GM23338 (cell line): Measurements from ENCODE around the gene UNC5B. TPM values are rescaled to one million over a fixed set of nuclear protein-coding genes. Genes with fewer than 3 reads are reported as not detected.

Source experiments
- ATAC-seq: fragments of 200-7000 bp; cut with Tn5 transposase; 3 replicates; pipeline ENCODE4 v1.9.1; 2020
- DNase-seq: peaks from one replicate; pipeline ENCODE4 v3.0.0-alpha.2; 2015; ENCODE audit warnings: low spot score
- H2AFZ ChIP-seq: fragments of 200-600 bp; sonication (generic); 2 replicates; pipeline ENCODE4 v1.8.0; 2016; ENCODE audit warnings: antibody characterized with exemption, mild to moderate bottlenecking, moderate library complexity
- H3F3A ChIP-seq: fragments of 200-600 bp; sonication (generic); replicated peaks from 2 replicates; pipeline ENCODE4 v1.8.0; 2017; ENCODE audit warnings: antibody characterized with exemption, mixed run types, low read depth
- H3K27ac ChIP-seq: fragments of 200-600 bp; sonication (generic); 2 replicates; pipeline ENCODE4 v1.6.1; 2016; ENCODE audit warnings: low read depth
- H3K27me3 ChIP-seq: fragments of 200-600 bp; sonication (generic); 2 replicates; pipeline ENCODE4 v1.8.0; 2016; ENCODE audit warnings: mild to moderate bottlenecking, mixed run types, moderate library complexity; ENCODE audit not compliant: insufficient read depth
- H3K36me3 ChIP-seq: fragments of 200-600 bp; sonication (generic); 2 replicates; pipeline ENCODE4 v1.8.0; 2016; ENCODE audit warnings: mild to moderate bottlenecking; ENCODE audit not compliant: insufficient read depth
- H3K4me1 ChIP-seq: fragments of 200-600 bp; sonication (generic); 2 replicates; pipeline ENCODE4 v1.8.0; 2016; ENCODE audit warnings: mild to moderate bottlenecking, moderate library complexity; ENCODE audit not compliant: insufficient read depth
- H3K4me2 ChIP-seq: fragments of 200-600 bp; sonication (generic); 2 replicates; pipeline ENCODE4 v1.7.1; 2017; ENCODE audit warnings: mixed run types
- H3K4me3 ChIP-seq: fragments of 200-600 bp; sonication (generic); 2 replicates; pipeline ENCODE4 v1.6.1; 2016; ENCODE audit warnings: mixed run types
- H3K79me2 ChIP-seq: fragments of 200-600 bp; sonication (generic); replicated peaks from 2 replicates; pipeline ENCODE4 v1.8.0; 2017; ENCODE audit warnings: mild to moderate bottlenecking; ENCODE audit not compliant: insufficient read depth
- H3K9me2 ChIP-seq: fragments of 200-600 bp; sonication (generic); 2 replicates; pipeline ENCODE4 v1.8.0; 2017; ENCODE audit not compliant: insufficient read depth
- H4K20me1 ChIP-seq: fragments of 200-600 bp; sonication (generic); replicated peaks from 2 replicates; pipeline ENCODE4 v1.8.0; 2017; ENCODE audit warnings: mild to moderate bottlenecking; ENCODE audit not compliant: insufficient read depth
- H3K27ac Mint-ChIP-seq: 2 replicates; pipeline ENCODE4 v1.8.0; 2020; ENCODE audit warnings: inconsistent platforms, mild to moderate bottlenecking, moderate library complexity, mixed read lengths
- H3K27me3 Mint-ChIP-seq: 3 replicates; pipeline ENCODE4 v1.8.0; 2022; ENCODE audit warnings: low read depth, mild to moderate bottlenecking, moderate library complexity, mixed read lengths, inconsistent platforms; ENCODE audit not compliant: insufficient read depth, poor library complexity
- H3K36me3 Mint-ChIP-seq: 3 replicates; pipeline ENCODE4 v1.8.0; 2021; ENCODE audit warnings: low read depth, mild to moderate bottlenecking, inconsistent platforms, moderate library complexity, mixed read lengths
- H3K4me1 Mint-ChIP-seq: 3 replicates; pipeline ENCODE4 v1.8.0; 2020; ENCODE audit warnings: mild to moderate bottlenecking, inconsistent platforms, mixed read lengths
- H3K4me3 Mint-ChIP-seq: 3 replicates; pipeline ENCODE4 v1.8.0; 2021; ENCODE audit warnings: moderate library complexity, mild to moderate bottlenecking, inconsistent platforms, mixed read lengths
- H3K9me3 Mint-ChIP-seq: 3 replicates; pipeline ENCODE4 v1.8.0; 2020; ENCODE audit warnings: moderate library complexity, mild to moderate bottlenecking, inconsistent platforms, mixed read lengths
- CREB1 ChIP-seq: fragments of 250-450 bp; sonication (Bioruptor Pico); IDR thresholded peaks from 2 replicates; pipeline ENCODE4 v1.5.0; 2020; ENCODE audit warnings: low read depth, mild to moderate bottlenecking, moderate library complexity
- CTCF ChIP-seq, 2 experiments: fragments of 200-600 bp in 1 of 2; sonication (generic) in 1 of 2; conservative IDR thresholded peaks; 2 replicates each; pipeline versions ENCODE4 v1.5.1 to v1.6.1; 2016 to 2017; ENCODE audit warnings: antibody characterized with exemption in 2 of 2, low read depth in 2 of 2, mild to moderate bottlenecking in 2 of 2, moderate library complexity in 1 of 2
- ETS1 ChIP-seq: IDR thresholded peaks from 2 replicates; pipeline ENCODE4 v1.6.1; 2016; ENCODE audit warnings: antibody characterized with exemption
- EZH2 ChIP-seq: fragments of 200-600 bp; sonication (generic); IDR thresholded peaks from one replicate; pipeline ENCODE4 v1.8.0; 2017; ENCODE audit warnings: antibody characterized with exemption, mild to moderate bottlenecking, low read depth; ENCODE audit not compliant: unreplicated experiment
- EZH2phosphoT487 ChIP-seq: fragments of 200-600 bp; sonication (generic); IDR thresholded peaks from one replicate; pipeline ENCODE4 v1.8.1; 2018; ENCODE audit warnings: antibody characterized with exemption; ENCODE audit not compliant: unreplicated experiment
- JUNB ChIP-seq: IDR thresholded peaks from one replicate; pipeline ENCODE4 v1.6.1; 2016; ENCODE audit warnings: antibody characterized with exemption; ENCODE audit not compliant: unreplicated experiment
- NANOG ChIP-seq: IDR thresholded peaks from 2 replicates; pipeline ENCODE4 v1.6.1; 2016; ENCODE audit warnings: antibody characterized with exemption, borderline replicate concordance
- POLR2AphosphoS5 ChIP-seq: IDR thresholded peaks from 2 replicates; pipeline ENCODE4 v1.6.1; 2016; ENCODE audit warnings: antibody characterized with exemption, low read depth
- REST ChIP-seq: IDR thresholded peaks from one replicate; pipeline ENCODE4 v1.6.1; 2018; ENCODE audit warnings: antibody characterized with exemption; ENCODE audit not compliant: unreplicated experiment
- STAT1 ChIP-seq: IDR thresholded peaks from one replicate; pipeline ENCODE4 v1.6.1; 2016; ENCODE audit warnings: antibody characterized with exemption; ENCODE audit not compliant: unreplicated experiment
- ZNF114 ChIP-seq: fragments of 250-450 bp; sonication (Bioruptor Pico); IDR thresholded peaks from 2 replicates; pipeline ENCODE4 v1.5.0; 2020; ENCODE audit warnings: mild to moderate bottlenecking, moderate library complexity
- ZNF331 ChIP-seq: fragments of 250-450 bp; sonication (Bioruptor Pico); IDR thresholded peaks from 2 replicates; pipeline ENCODE4 v1.5.0; 2020; ENCODE audit warnings: low read depth, mild to moderate bottlenecking, moderate library complexity
- polyA plus RNA-seq: library from polyadenylated mRNA; unstranded; fragments of >200 nt; fragmentation: Nextera tagmentation; extraction: Ambion mirVana; gene quantifications from 2 replicates; pipeline ENCODE4 v1.2.1, GENCODE V29; 2016
- total RNA-seq: library from RNA; depleted of rRNA; stranded (reverse); fragments of >200 nt; shearing (Covaris generic); gene quantifications from 2 replicates; pipeline ENCODE4 v1.2.3, GENCODE V29; 2014

Gene UNC5B
- total and polyA plus RNA-seq, 2 experiments from 2014 or later: 8.0 to 31.2 TPM

GRCh38 chr10:71290806-71291527 is 78.6 kb downstream of the UNC5B start (continued):
- TF ChIP-seq CREB1 (no peak), EZH2phosphoT487 (no peak), JUNB (no peak), ZNF331 (no peak), NANOG (no peak), POLR2AphosphoS5 (no peak), STAT1 (no peak), EZH2 (no peak), ZNF114 (CRISPR knock-in tag) (no peak), CTCF (conservative IDR thresholded peaks at IDR 0.05; ENCODE audit: low read depth in 2 of 2) (no peak)

GRCh38 chr10:71291528-71291900 is 79.1 kb downstream of the UNC5B start:
- Histone ChIP-seq H3K36me3 (no peaks in the 10 kb centered on the region; the same call in none of the 2 replicates), H3K4me2 (no peak overlapping the region), H2AFZ (no peak overlapping the region), H3K4me1 (no peaks in the 10 kb centered on the region), H3K27ac (no peak overlapping the region), H3K9me2 (no peaks in the 10 kb centered on the region), H3K4me3 (no peak overlapping the region), H3K79me2 (no peaks in the 10 kb centered on the region), H4K20me1 (no peaks in the 10 kb centered on the region; the same call in 1 of the 2 replicates), H3F3A (no peaks in the 10 kb centered on the region), H3K27me3 (no peaks in the 10 kb centered on the region)
- no peaks in the 10 kb centered on the region for H3K4me1 Mint-ChIP-seq
- no peaks in the 10 kb centered on the region for H3K27me3 Mint-ChIP-seq
- DNase-seq (no peak), ATAC-seq (no peak)
- peaks cover 46% of the 10 kb centered on the region for H3K36me3 Mint-ChIP-seq
- no peak overlapping the region for H3K27ac Mint-ChIP-seq
- H3K4me3 Mint-ChIP-seq: no peak overlapping the region
- no peaks in the 10 kb centered on the region for H3K9me3 Mint-ChIP-seq
- TF ChIP-seq ETS1: no peak
- no peak for TF ChIP-seq REST
- TF ChIP-seq POLR2AphosphoS5: no peak
- no peak for TF ChIP-seq CTCF (conservative IDR thresholded peaks at IDR 0.05; ENCODE audit: low read depth in 2 of 2)
- no peak for TF ChIP-seq JUNB
- no peak for TF ChIP-seq EZH2phosphoT487
- TF ChIP-seq CREB1: no peak
- no peak for TF ChIP-seq ZNF331
- no peak for TF ChIP-seq EZH2
